ENCODE results near the gene CLDN7.

- TF ChIP-seq CTCF (IDR thresholded peaks at IDR 0.05; ENCODE audit: poor library complexity) (no peak), EZH2 (IDR thresholded peaks at IDR 0.05; ENCODE audit: borderline replicate concordance) (no peak), EZH2phosphoT487 (IDR thresholded peaks at IDR 0.05; ENCODE audit: low read depth, severe bottlenecking, unreplicated experiment) (no peak)
Measured at GRCh38 chr17:7224110-7224509, 38.2 kb downstream of the CLDN7 start.
